Neural progenitor cell (in vitro differentiated cells): Measurements from ENCODE around the gene PMIS2. TPM values are rescaled to one million over a fixed set of nuclear protein-coding genes. Genes with fewer than 3 reads are reported as not detected.
A peak's percentile ranks its signal among the peaks of the same experiment; 100 is the strongest.
"Not testable (repeated sequence)": the region's sequence is repeated elsewhere in the genome, so short reads cannot be mapped to it uniquely, and the experiment has no call there.

Experiments used
- DNase-seq: peaks from one replicate; pipeline ENCODE4 v3.0.0-alpha.2; 2016; ENCODE audit warnings: low spot score
- H2AFZ ChIP-seq: fragments of 200-600 bp; sonication (generic); replicated peaks from 2 replicates; pipeline ENCODE4 v1.6.1; 2016; ENCODE audit warnings: antibody characterized with exemption
- H3F3A ChIP-seq: fragments of 200-600 bp; sonication (generic); 2 replicates; pipeline ENCODE4 v1.6.1; 2016; ENCODE audit warnings: antibody characterized with exemption, low read depth
- H3K27ac ChIP-seq: fragments of 200-600 bp; sonication (generic); 2 replicates; pipeline ENCODE4 v1.5.1; 2016; ENCODE audit warnings: mild to moderate bottlenecking
- H3K27me3 ChIP-seq: fragments of 200-600 bp; sonication (generic); 2 replicates; pipeline ENCODE4 v1.6.1; 2016; ENCODE audit warnings: mild to moderate bottlenecking, moderate library complexity
- H3K36me3 ChIP-seq: fragments of 200-600 bp; sonication (generic); 2 replicates; pipeline ENCODE4 v1.5.1; 2016
- H3K4me1 ChIP-seq: fragments of 200-600 bp; sonication (generic); 2 replicates; pipeline ENCODE4 v1.6.1; 2016; ENCODE audit warnings: mixed run types
- H3K4me2 ChIP-seq: fragments of 200-600 bp; sonication (generic); 2 replicates; pipeline ENCODE4 v1.6.1; 2016
- H3K4me3 ChIP-seq: fragments of 200-600 bp; sonication (generic); 2 replicates; pipeline ENCODE4 v1.5.1; 2016
- H3K79me2 ChIP-seq: fragments of 200-600 bp; sonication (generic); 2 replicates; pipeline ENCODE4 v1.6.1; 2016; ENCODE audit warnings: low read depth
- H3K9ac ChIP-seq: fragments of 200-600 bp; sonication (generic); 2 replicates; pipeline ENCODE4 v1.6.1; 2016
- H3K9me3 ChIP-seq: fragments of 200-600 bp; sonication (generic); 2 replicates; pipeline ENCODE4 v1.5.1; 2016; ENCODE audit warnings: low read depth
- H4K20me1 ChIP-seq: fragments of 200-600 bp; sonication (generic); 2 replicates; pipeline ENCODE4 v1.6.1; 2016; ENCODE audit warnings: low read depth
- H3K27ac Mint-ChIP-seq: 3 replicates; pipeline ENCODE4 v1.8.0; 2021; ENCODE audit warnings: mixed read lengths
- H3K27me3 Mint-ChIP-seq: 2 replicates; pipeline ENCODE4 v1.8.0; 2022; ENCODE audit warnings: low read depth, mild to moderate bottlenecking, inconsistent platforms, moderate library complexity, mixed read lengths; ENCODE audit not compliant: insufficient read depth
- H3K36me3 Mint-ChIP-seq: 3 replicates; pipeline ENCODE4 v1.8.0; 2021; ENCODE audit warnings: mixed read lengths
- H3K4me1 Mint-ChIP-seq: 3 replicates; pipeline ENCODE4 v1.8.0; 2021; ENCODE audit warnings: mixed read lengths
- H3K4me3 Mint-ChIP-seq: 3 replicates; pipeline ENCODE4 v1.8.0; 2021; ENCODE audit warnings: mild to moderate bottlenecking, moderate library complexity, mixed read lengths
- H3K9me3 Mint-ChIP-seq: 3 replicates; pipeline ENCODE4 v1.8.0; 2020; ENCODE audit warnings: mixed read lengths
- EZH2 ChIP-seq: fragments of 200-600 bp; sonication (generic); IDR thresholded peaks from 2 replicates; pipeline ENCODE4 v1.6.1; 2017; ENCODE audit warnings: antibody characterized with exemption, mild to moderate bottlenecking, moderate library complexity
- EZH2phosphoT487 ChIP-seq: fragments of 200-600 bp; sonication (generic); IDR thresholded peaks from 2 replicates; pipeline ENCODE4 v1.6.1; 2017; ENCODE audit warnings: antibody characterized with exemption
- total RNA-seq: library from RNA; depleted of rRNA; stranded (reverse); fragments of >200 nt; gene quantifications from 2 replicates; pipeline ENCODE4 v1.2.3, GENCODE V29; 2015; ENCODE audit warnings: low replicate concordance
- TF ChIP-seq, protein P1 (sequence below): fragments of 200-600 bp; sonication (generic); IDR thresholded peaks from 2 replicates; pipeline ENCODE4 v1.5.1; 2017; ENCODE audit warnings: antibody characterized with exemption, mild to moderate bottlenecking

Gene PMIS2
- total RNA-seq, 1 donor from 2014 or later: not detected

DNA sequence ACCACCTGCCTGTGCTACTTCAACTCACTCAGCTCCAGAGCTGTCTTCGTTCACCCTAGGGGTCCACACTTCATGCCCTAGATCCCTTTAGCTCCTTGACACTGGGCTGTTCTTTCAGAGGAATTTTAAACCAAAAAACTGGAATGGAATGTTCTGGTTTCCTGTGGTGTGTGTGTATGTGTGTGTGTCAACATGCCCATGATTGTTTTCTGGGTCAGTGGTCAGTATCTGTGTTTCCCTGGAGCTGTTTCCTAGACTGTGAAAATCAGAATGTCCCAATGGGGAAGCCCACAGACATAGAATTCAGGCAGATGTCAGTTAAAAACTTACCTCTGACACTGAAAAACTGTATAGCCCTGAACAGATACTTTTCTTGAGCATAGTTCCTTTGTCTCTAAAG lies 1.3 kb downstream of the PMIS2 start:
- peaks cover 26% of the 10 kb centered on the region for H3K27me3 ChIP-seq
- Mint-ChIP-seq H3K9me3 (peaks cover 3% of the 10 kb centered on the region), H3K36me3 (no peaks in the 10 kb centered on the region), H3K4me3 (no peak overlapping the region), H3K27me3 (peaks cover 3% of the 10 kb centered on the region), H3K4me1 (peaks cover 11% of the 10 kb centered on the region), H3K27ac (no peak overlapping the region)
- no peak overlapping the region for H3K4me2 ChIP-seq
- no peak overlapping the region for H3K27ac ChIP-seq
- no peak for TF ChIP-seq EZH2phosphoT487
- no peak for TF ChIP-seq EZH2
- TF ChIP-seq, protein P1, sequence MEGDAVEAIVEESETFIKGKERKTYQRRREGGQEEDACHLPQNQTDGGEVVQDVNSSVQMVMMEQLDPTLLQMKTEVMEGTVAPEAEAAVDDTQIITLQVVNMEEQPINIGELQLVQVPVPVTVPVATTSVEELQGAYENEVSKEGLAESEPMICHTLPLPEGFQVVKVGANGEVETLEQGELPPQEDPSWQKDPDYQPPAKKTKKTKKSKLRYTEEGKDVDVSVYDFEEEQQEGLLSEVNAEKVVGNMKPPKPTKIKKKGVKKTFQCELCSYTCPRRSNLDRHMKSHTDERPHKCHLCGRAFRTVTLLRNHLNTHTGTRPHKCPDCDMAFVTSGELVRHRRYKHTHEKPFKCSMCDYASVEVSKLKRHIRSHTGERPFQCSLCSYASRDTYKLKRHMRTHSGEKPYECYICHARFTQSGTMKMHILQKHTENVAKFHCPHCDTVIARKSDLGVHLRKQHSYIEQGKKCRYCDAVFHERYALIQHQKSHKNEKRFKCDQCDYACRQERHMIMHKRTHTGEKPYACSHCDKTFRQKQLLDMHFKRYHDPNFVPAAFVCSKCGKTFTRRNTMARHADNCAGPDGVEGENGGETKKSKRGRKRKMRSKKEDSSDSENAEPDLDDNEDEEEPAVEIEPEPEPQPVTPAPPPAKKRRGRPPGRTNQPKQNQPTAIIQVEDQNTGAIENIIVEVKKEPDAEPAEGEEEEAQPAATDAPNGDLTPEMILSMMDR: no peak
- H3K9ac ChIP-seq: no peak overlapping the region
- H3K36me3 ChIP-seq: no peaks in the 10 kb centered on the region
- no peaks in the 10 kb centered on the region for H3K9me3 ChIP-seq
- H4K20me1 ChIP-seq: no peaks in the 10 kb centered on the region
- H3K4me1 ChIP-seq: no peaks in the 10 kb centered on the region
- no peak for DNase-seq
- H3F3A ChIP-seq: no peaks in the 10 kb centered on the region
- H3K4me3 ChIP-seq: no peak overlapping the region
- H3K79me2 ChIP-seq: no peaks in the 10 kb centered on the region
- H2AFZ ChIP-seq: no peak overlapping the region

DNA sequence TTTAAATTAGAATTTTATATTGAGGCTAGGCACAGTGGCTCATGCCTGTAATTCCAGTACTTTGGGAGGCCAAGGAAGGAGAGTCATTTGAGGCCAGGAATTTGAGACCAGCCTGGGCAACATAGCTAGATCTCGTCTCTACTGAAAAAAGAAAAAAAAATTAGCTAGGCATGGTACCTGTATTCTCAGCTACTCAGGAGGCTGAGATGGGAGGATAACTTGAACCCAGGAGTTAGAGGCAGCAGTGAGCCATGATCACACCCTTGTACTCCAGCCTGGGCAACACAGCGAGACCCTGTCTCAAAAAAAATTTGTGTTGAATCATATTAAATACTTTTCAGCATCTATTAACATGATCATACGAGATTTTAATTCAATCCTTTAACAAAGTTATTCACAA lies 4.9 kb downstream of the PMIS2 start:
- Histone ChIP-seq H3K4me2 (no peak overlapping the region), H3K36me3 (no peaks in the 10 kb centered on the region), H2AFZ (no peak overlapping the region), H3F3A (no peaks in the 10 kb centered on the region), H3K4me3 (no peak overlapping the region), H3K4me1 (no peaks in the 10 kb centered on the region), H3K79me2 (no peaks in the 10 kb centered on the region), H4K20me1 (no peaks in the 10 kb centered on the region), H3K9me3 (no peaks in the 10 kb centered on the region), H3K27me3 (no peaks in the 10 kb centered on the region), H3K9ac (no peak overlapping the region), H3K27ac (no peak overlapping the region)
- DNase-seq: no peak
- Mint-ChIP-seq H3K4me3 (no peak overlapping the region), H3K27me3 (peaks cover 9% of the 10 kb centered on the region), H3K27ac (no peak overlapping the region), H3K9me3 (peaks cover 3% of the 10 kb centered on the region), H3K4me1 (peaks cover 11% of the 10 kb centered on the region), H3K36me3 (no peaks in the 10 kb centered on the region)
- TF ChIP-seq, protein P1: no peak
- no peak for TF ChIP-seq EZH2

DNA sequence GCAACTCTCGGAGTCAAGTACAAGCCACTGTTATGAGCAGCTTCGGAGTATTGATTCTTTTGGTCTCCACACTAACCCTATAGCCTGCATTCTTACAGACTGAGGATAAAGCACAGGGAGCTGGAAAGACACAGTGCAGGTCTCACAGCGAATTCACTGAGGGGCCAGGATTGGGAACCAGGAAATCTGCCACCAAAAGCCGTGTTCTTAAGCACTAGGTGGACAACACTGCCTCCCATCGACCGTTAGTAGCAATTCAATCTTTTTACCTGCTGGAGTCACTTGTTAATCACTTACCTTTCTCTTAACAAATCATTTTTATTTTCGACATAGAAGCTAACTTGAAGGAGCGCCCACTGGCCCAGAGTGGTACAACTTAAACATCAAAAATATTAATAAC lies 6.3 kb downstream of the PMIS2 start:
- no peak for TF ChIP-seq EZH2
- TF ChIP-seq, protein P1: peak; percentile 73
- Mint-ChIP-seq H3K36me3 (no peaks in the 10 kb centered on the region), H3K27ac (no peak overlapping the region), H3K4me1 (peaks cover 5% of the 10 kb centered on the region), H3K4me3 (no peak overlapping the region), H3K27me3 (peaks cover 9% of the 10 kb centered on the region), H3K9me3 (no peaks in the 10 kb centered on the region)
- Histone ChIP-seq H3K27ac (no peak overlapping the region), H3K27me3 (no peaks in the 10 kb centered on the region), H3K9me3 (no peaks in the 10 kb centered on the region), H3K4me3 (no peak overlapping the region), H3K4me2 (no peak overlapping the region), H3K79me2 (no peaks in the 10 kb centered on the region), H4K20me1 (no peaks in the 10 kb centered on the region), H3F3A (no peaks in the 10 kb centered on the region), H3K4me1 (no peaks in the 10 kb centered on the region), H3K36me3 (no peaks in the 10 kb centered on the region), H2AFZ (peak overlapping the region; percentile 27), H3K9ac (no peak overlapping the region)
- peak; percentile 76 for DNase-seq

DNA sequence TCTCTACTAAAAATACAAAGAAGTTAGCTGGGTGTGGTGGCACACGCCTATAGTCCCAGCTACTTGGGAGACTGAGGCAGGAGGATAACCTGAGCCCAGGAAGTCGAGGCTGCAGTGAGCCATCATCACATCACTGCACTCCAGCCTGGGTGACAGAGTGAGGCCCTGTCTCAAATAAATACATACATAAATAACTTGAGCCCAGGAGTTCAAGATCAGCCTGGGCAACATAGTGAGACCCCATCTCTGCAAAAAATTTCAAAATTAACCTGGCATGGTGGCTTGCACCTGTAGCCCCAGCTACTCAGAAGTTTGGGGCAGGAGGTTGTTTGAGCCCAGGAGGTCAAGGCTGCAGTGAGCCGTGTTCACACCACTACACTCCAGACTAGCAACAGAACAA lies 9.1 kb downstream of the PMIS2 start:
- H3K36me3 Mint-ChIP-seq, H3K27ac ChIP-seq, H4K20me1 ChIP-seq, H3K9me3 ChIP-seq, H2AFZ ChIP-seq, H3K4me1 ChIP-seq, H3K9ac ChIP-seq, H3K9me3 Mint-ChIP-seq, H3K27me3 ChIP-seq, H3K4me1 Mint-ChIP-seq, H3K27ac Mint-ChIP-seq, H3K4me3 Mint-ChIP-seq, H3K79me2 ChIP-seq, H3K4me2 ChIP-seq, H3K27me3 Mint-ChIP-seq, H3K36me3 ChIP-seq, H3K4me3 ChIP-seq, DNase-seq, H3F3A ChIP-seq: not testable (repeated sequence)
